HG03159 (cell line): Measurements from ENCODE around the gene PFKM.
A peak's percentile ranks its signal among the peaks of the same experiment; 100 is the strongest.

Experiments
- ATAC-seq: cut with Tn5 transposase; IDR thresholded peaks from one replicate; pipeline ENCODE4 v1.9.1; 2021; ENCODE audit warnings: mild to moderate bottlenecking, moderate library complexity; ENCODE audit not compliant: unreplicated experiment

The PFKM gene

DNA sequence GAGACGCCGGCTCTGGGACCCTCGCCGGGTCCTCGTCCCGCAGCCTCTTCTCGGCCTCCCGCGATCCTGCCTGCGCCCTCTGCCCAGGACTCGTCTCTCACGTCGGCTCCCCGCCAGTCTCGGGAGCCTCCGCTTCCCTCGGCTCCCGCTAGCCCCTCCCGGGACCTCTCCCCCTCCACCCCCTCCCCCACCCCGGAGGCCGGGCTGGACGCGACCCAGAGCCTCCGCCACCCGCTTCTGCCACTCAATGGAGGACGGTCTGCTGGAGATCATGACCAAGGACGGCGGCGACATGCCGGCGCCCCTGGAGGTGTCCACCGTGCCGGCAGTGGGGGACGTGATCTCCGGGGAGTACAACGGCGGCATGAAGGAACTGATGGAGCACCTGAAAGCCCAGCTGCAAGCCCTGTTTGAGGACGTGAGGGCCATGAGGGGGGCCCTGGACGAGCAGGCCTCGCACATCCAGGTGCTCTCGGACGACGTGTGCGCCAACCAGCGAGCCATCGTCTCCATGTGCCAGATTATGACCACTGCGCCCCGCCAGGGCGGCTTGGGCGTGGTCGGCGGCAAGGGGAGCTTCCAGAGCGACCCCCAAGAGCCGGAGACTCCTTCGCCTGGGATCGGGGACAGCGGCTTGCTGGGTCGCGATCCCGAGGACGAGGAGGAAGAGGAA is 64.8 kb downstream of the PFKM start:
- no peak for ATAC-seq

DNA sequence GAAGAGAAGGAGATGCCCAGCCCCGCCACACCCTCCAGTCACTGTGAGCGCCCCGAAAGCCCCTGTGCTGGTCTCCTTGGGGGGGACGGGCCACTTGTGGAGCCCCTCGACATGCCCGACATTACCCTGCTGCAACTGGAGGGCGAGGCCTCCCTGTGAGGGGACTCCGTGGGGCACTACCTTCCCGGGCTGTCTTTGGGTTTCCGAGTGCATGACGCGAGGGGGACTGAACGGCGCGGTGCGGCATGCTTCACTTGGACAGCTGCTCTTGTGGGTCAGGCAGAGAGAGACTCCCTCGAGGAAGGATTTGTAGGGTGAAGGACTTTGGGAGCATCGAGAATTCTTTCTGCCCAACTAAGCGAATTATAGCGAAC is 65.4 kb downstream of the PFKM start:
- ATAC-seq = no peak

DNA sequence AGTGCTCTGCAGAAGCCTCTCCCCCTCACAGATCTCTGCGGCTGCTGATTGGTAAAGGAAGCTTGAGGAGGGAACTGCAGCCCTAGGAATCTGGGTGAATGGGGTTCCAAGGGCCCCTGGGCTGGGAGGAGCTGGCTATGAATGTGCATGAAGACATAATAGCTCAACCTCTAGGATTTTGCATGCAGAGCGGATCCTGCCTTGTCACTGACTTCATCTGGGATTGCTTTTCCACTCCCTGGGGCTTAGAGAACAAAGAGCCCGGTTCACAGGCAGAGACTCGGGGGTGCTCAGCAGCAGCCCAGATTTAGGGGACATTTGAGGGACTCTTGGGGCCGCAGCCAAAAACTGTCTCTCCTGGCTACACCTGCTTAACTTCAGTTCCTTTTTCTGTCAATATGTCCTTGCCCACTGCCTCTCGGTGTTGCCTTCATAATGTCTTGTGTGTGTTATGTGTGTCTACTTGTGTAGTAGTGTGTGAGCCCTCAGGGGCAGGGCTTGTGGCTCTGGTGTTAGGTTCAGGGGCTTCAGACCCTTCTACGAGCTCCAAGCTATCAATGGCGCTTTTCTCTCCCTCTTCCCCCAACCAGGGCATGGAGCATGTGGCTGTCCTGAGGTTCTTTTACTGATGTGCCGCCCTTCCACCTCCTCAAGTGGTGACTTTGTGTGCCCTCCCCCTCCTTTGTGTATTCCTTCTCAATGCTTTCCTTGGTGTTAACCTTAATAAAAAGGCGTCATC is 66.2 kb downstream of the PFKM start:
- ATAC-seq = no peak

DNA sequence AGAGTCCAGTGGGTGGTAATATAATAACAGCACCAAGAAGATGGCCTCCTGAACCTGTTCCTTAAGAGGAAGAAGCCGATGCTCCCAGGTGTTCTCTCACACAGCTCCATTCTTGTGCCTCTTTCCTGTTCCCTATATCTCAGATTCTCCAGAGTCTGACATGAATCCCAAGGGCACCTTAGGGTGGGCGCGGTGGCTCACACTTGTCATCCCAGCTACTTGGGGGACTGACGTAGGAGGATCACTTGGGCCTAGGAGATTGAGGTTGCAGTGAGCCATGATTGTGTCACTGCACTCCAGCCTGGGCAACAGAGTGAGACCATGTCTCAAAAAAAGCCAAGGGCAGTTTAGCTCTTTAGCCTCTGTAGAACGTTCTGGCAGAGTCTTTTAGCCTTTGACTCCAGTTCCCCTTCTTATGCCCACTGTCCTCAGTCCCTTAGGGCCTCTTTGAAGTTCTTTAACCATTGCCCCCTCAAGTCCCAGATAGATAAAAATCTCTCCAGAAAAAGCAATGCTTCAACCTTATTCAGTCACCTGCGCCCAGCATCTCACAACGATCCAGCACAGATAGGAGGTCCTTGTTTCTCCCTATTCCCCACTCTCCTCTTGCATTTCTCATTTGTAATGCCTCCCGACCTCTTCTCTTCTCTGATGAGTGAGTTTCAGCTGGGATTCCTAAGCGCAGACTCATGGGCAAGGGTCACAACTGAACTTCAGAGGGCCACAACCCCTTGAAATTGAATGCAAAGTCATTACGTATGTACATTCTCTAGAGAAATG is 68.9 kb downstream of the PFKM start:
- no peak for ATAC-seq

DNA sequence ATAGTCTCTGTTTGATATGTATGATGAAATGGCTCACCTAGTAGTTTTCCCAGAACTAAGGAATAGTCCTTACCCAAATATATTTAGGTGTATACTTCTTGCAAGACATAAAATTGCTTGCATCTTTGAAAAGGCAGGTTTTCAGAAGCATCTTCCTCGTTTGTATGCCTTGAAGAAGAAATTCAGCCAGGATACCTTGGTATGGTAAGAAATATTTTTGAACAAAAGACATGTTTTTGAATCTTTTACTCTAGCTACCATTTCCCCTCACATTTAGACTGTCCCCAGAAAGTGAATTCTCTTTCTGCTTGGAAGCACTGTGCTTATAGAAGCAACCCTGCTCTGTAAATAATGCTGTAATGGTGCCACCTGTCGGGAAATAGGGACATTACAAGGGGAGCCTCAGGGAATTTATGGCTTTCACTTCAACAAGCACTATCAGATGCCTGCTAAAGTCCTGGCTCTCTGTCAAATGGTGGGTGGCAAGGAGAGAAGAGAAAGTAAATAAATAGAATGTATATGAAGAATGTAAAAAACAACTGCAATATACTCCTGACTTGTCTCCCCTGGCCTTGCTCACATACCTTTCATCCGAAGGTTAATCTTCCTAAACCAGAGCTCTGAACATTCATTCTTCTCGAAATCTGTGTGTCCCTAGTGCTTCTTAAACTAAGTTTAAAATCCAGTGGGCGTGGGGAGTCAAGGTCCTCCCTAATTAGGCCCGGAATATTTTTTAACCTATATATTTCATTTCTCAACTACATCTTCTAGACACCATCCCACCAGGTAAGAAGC is 70.4 kb downstream of the PFKM start:
- ATAC-seq = peak; percentile 53

DNA sequence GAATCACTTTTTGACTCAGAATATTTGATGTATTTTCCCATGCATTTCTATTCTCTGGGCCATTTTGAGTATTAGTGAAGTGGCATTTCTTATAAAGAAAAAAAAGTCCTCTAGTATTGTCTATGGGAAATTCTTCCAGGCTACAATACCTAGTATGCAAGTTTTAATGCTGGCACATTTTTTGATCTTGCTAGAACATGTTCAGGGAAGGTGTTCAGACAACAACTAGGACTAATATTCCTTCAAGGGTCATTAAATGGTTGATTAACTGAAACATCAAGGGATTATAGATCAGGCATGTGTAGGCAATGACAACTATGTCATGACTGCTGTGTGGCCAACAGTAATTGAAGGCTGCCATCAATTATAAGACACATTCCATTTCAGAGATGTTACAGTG is 71.9 kb downstream of the PFKM start:
- ATAC-seq = no peak

DNA sequence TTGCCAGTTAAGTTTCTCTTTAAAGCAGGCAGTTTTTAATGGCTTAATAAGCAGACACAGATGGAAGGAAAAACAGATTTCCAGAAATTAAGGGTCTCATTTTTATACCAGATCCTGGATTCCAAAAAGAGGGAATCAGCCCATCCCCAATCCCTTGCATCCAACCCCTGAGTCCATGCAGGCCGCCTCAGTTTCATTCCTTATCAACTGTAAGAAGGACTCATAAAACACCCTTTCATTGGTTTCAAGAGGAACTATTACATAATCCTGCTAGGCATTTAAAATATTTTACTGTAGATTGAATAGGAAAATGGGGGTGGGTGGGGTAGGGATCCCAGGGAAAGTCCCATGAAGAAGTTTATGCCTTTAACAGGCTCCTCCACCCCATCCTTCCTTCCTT is 73.7 kb downstream of the PFKM start:
- no peak for ATAC-seq

DNA sequence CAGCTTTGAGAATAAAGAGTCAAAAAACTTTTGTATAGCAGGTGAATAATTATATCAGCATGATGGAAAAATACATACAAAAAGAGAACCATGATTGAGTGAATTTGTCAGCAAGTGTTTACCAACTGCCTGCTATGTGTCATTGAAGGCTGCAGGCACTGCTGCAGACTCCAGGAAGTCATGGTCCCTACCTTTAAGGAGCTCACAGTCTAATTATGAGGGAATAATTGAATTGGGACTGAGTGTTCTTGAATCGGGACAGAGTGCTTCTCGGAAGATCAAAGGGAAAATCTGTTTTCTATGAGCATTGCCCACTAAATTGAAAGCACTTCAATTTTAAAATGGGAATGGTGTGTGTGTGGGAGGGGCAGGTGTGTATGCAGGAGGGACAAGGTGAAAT is 74.5 kb downstream of the PFKM start:
- no peak for ATAC-seq

DNA sequence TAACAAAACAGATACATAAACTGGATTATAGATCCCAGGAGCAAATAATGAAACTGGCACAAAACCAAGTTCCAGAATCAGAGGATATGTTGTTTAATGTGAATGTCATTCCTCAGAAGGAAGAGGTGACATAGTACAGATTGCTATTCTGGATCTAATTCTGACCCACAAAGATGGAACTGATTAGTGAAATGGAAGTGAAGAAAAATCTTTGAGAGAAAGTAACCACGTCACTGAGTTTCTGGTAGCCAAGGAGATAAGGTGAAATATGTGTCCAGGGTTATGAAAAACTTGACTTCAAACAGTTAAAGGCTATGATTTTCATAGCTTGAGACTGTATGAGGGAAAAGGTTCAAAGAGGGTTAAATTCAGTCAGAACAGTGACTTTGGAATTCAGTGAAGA is 75.6 kb downstream of the PFKM start:
- ATAC-seq = no peak
